Calu3 (cell line): ENCODE measurements around the gene UNC45B. TPM values are rescaled to one million over a fixed set of nuclear protein-coding genes. Genes with fewer than 3 reads are reported as not detected.

Source experiments
- BruUV-seq: library from RNA; stranded (reverse); fragments of 400-500 nt; replicated peaks from 2 replicates; lab custom pipeline; 2021; lab: Mats Ljungman, UMichigan
- CTCF ChIA-PET: fragments of 300-600 bp; sonication (Branson Sonifier 250); formaldehyde crosslinking; loops from one replicate; lab custom pipeline; 2022; ENCODE audit warnings: antibody characterized with exemption; lab: Charles Lee
- DNase-seq: peaks from one replicate; pipeline ENCODE4 v3.0.0; 2022
- H3K27ac Mint-ChIP-seq: one replicate; pipeline ENCODE4 v1.8.0; 2022; ENCODE audit warnings: mixed read lengths; ENCODE audit not compliant: unreplicated experiment
- H3K27me3 Mint-ChIP-seq: one replicate; pipeline ENCODE4 v1.8.0; 2022; ENCODE audit warnings: mixed read lengths; ENCODE audit not compliant: unreplicated experiment
- H3K36me3 Mint-ChIP-seq: one replicate; pipeline ENCODE4 v1.8.0; 2022; ENCODE audit warnings: mild to moderate bottlenecking, moderate library complexity, mixed read lengths; ENCODE audit not compliant: insufficient read depth, unreplicated experiment
- H3K4me1 Mint-ChIP-seq: one replicate; pipeline ENCODE4 v1.8.0; 2022; ENCODE audit warnings: mild to moderate bottlenecking, low read depth, mixed read lengths; ENCODE audit not compliant: unreplicated experiment
- H3K4me3 Mint-ChIP-seq: one replicate; pipeline ENCODE4 v1.8.0; 2022; ENCODE audit warnings: mild to moderate bottlenecking, low read depth, moderate library complexity, mixed read lengths; ENCODE audit not compliant: unreplicated experiment
- H3K9me3 Mint-ChIP-seq: one replicate; pipeline ENCODE4 v1.8.0; 2022; ENCODE audit warnings: low read depth, mixed read lengths; ENCODE audit not compliant: unreplicated experiment
- intact Hi-C: fragments of 100-400 bp; cut with micrococcal nuclease; formaldehyde crosslinking; loops from one replicate; pipeline ENCODE4 v1.10.0; 2022; ENCODE audit not compliant: unreplicated experiment
- total RNA-seq: library from RNA; stranded (reverse); gene quantifications from 2 replicates; pipeline ENCODE4 v1.2.3, GENCODE V29; 2022
- TF ChIP-seq, protein P1 (sequence below): fragments of 200-600 bp; IDR thresholded peaks from one replicate; pipeline ENCODE4 v1.8.0; 2022; ENCODE audit warnings: antibody characterized with exemption; ENCODE audit not compliant: unreplicated experiment

The UNC45B gene
- total RNA-seq, 1 experiment from 2014 or later, result not detected

DNA sequence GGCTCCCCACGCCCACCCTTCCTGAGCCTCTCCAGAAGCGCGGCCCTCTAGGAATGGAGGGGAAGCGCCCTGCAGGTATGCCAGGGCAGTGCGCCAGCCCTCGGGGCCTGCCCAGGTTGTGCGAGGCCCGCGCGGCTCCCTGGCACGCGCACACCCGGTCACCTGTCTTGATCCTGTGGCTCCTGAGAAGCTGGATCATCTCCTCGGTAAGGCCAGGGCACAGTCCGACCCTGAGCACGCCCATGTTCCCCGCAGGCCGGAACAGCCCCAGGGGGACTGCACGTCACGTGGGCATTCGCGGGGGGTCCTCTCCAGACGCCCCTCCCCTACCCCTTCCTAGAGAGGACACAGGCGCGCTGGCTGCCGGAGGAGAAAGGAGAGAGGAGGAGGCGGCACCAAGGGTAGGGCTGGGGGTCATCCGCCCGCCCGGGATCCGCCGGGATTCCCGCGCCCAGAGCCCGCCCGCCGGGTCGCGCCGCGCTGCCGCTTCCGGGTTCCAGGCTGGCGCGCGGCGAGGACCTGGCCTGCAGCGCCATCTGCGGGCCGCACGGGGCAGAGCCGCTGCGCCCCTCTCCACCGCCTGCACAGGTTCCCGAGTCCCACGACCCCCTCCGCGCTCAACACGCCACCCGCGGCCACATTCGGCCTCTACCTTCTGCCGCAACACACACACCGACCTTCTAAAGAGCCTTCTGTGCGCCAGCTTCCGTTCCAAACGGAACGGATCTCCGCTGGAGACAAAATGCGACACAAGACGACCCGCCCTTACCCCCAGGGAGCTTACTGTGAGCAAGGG lies 28.0 kb upstream of the UNC45B start, which contains the start of gene RAD51D:
Gene RAD51D, minus strand, starts transcription at position 491 of the 796 bp plus-strand sequence. Its CDS starts 247 bp downstream, at position 244.
- Mint-ChIP-seq H3K4me3 (peak within 1 kb of the TSS; percentile 75), H3K4me1 (peaks cover 27% of the 10 kb centered on the region), H3K36me3 (peaks cover 23% of the 10 kb centered on the region), H3K27ac (peak within 1 kb of the TSS; percentile 71), H3K27me3 (no peaks in the 10 kb centered on the region), H3K9me3 (no peaks in the 10 kb centered on the region)
- intact Hi-C loops, result loop anchor here (1.0 to 5.0 kb wide), 2 partner anchors 121 to 577 kb away; no protein-coding TSS in a partner anchor
- no TSS peak for BruUV-seq
- TF ChIP-seq, protein P1, sequence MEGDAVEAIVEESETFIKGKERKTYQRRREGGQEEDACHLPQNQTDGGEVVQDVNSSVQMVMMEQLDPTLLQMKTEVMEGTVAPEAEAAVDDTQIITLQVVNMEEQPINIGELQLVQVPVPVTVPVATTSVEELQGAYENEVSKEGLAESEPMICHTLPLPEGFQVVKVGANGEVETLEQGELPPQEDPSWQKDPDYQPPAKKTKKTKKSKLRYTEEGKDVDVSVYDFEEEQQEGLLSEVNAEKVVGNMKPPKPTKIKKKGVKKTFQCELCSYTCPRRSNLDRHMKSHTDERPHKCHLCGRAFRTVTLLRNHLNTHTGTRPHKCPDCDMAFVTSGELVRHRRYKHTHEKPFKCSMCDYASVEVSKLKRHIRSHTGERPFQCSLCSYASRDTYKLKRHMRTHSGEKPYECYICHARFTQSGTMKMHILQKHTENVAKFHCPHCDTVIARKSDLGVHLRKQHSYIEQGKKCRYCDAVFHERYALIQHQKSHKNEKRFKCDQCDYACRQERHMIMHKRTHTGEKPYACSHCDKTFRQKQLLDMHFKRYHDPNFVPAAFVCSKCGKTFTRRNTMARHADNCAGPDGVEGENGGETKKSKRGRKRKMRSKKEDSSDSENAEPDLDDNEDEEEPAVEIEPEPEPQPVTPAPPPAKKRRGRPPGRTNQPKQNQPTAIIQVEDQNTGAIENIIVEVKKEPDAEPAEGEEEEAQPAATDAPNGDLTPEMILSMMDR, result peak; percentile 91
- CTCF ChIA-PET, result interaction anchor here (0.7 to 2.2 kb wide), 4 partner anchors 25 to 577 kb away, joined by 3 to 9 read pairs (median 3); partner anchors contain the start of gene LIG3
- DNase-seq, result peak; percentile 83

DNA sequence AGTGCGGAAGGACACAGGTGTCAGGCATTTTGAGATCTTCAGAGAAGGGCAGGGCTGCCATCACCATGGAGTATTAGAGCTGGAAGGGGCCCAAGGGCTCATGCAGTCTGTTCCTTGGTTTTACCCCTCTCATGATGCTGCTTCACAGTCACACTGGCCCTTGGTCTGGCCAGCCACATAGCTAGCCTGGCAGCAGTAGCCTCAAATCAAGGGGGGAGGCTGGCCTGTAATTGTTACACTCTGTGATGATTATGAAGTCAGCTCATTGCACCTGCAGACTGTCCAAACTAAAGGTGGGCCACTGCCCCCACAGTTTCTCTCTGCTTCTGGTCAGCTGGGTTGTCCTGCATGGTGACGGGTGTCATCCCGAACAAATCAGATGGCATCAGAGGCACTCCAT lies 26.3 kb upstream of the UNC45B start, which contains the start of gene FNDC8:
Gene FNDC8, plus strand, starts transcription at position 301 of the 400 bp plus-strand sequence. Its CDS starts 79 bp downstream, at position 380.
- no peak for DNase-seq
- Mint-ChIP-seq H3K27ac (no peak within 1 kb of the TSS), H3K4me3 (no peak within 1 kb of the TSS), H3K9me3 (no peaks in the 10 kb centered on the region), H3K27me3 (no peaks in the 10 kb centered on the region), H3K36me3 (peaks cover 23% of the 10 kb centered on the region), H3K4me1 (peaks cover 22% of the 10 kb centered on the region)
- CTCF ChIA-PET, result no interaction called here
- intact Hi-C loops, result no loop called here
- TF ChIP-seq, protein P1, result no peak
- BruUV-seq, result no TSS peak

DNA sequence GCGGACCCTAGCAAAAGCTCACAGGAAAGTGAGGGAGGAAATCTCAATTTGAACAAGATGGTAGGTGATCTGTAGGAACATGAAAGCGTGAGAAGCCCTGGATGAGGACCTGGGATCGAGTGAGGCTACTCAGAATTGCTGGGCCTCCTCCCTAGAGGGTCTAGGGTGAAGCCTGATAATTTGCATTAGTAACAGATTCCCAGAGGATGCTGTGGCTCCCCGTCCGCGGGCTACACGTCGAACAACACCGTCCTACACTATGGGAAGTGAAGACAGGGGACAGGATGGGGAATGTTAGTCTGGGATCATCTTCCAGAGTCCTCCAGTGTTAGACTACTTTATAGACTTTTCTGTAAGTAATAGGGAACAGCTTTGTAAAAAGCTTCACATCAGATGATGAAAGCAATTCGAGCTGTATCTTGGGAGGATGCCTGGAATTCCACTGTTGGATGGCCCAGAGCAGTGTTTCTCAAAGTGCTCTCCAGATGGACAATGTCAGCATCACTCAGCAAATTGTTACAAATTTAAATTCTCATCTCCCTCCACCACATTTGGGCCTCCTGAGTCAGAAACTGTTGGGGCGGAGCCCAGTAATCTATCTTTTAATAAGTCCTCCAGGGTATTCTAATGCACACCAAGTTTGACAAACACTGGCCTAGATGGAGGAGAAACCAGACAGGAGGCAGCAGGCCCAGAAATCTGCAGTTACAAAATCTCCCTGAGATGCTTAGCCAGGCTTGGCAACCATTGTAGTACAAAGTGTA lies 19.7 kb upstream of the UNC45B start:
- Mint-ChIP-seq H3K36me3 (peaks cover 20% of the 10 kb centered on the region), H3K27me3 (no peaks in the 10 kb centered on the region), H3K4me3 (no peak overlapping the region), H3K27ac (no peak overlapping the region), H3K9me3 (no peaks in the 10 kb centered on the region), H3K4me1 (no peaks in the 10 kb centered on the region)
- no TSS peak for BruUV-seq
- CTCF ChIA-PET, result interaction anchor here (0.6 kb wide), 1 partner anchor 150 kb away, joined by 3 read pairs; no protein-coding TSS in a partner anchor
- TF ChIP-seq, protein P1, result no peak
- DNase-seq, result no peak
- intact Hi-C loops, result no loop called here

DNA sequence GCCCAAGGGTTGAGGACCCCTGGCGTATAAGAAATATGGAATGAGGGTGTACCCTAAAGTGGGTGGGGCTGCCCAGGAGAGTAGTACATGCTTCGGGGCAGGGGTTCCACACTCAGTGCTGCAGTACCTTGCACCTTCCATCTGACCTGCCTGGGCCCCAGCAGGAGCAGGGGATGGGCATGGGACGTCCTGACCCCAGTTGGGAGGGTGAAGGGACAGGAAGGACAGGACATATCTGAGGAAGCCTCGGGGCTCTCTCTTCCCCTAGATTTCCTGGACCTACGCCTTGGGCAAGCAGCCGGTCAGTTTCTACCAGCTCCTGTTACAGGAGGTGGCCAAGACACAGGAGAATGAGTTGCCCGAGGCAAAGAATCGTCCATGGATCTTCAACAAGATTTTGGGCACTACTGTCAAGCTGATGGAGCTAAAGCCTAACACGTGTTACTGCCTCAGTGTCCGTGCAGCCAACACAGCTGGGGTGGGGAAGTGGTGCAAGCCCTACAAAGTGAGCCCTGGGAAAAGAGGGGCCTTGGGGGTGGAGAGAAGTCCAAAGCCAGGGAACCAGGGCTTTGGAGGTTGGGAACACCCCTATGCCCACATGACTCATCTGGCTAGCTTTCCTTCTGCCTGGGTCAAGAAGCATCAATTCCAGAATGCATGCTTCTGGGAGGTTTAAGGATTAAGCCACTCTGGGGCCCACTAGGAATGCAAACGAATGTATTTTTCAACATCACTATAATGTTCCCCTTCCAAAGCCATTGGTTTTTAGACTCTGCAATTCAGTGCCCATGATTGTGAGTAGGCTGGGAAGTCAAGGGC lies 18.3 kb upstream of the UNC45B start:
- TF ChIP-seq, protein P1, result no peak
- Mint-ChIP-seq H3K27me3 (no peaks in the 10 kb centered on the region), H3K9me3 (no peaks in the 10 kb centered on the region), H3K4me3 (no peak overlapping the region), H3K27ac (no peak overlapping the region), H3K36me3 (peaks cover 34% of the 10 kb centered on the region), H3K4me1 (no peaks in the 10 kb centered on the region)
- CTCF ChIA-PET, result no interaction called here
- intact Hi-C loops, result no loop called here
- no peak for DNase-seq
- BruUV-seq, result TSS peak; percentile 5
